Mesenchymal stem cell (in vitro differentiated cells and primary cell): Measurements from ENCODE around the gene SRSF4.

Source experiments
- DNase-seq: peaks from one replicate; pipeline ENCODE4 v3.0.0-alpha.2; 2013
- H2AFZ ChIP-seq: one replicate; pipeline ENCODE4 v1.6.1; 2013; ENCODE audit warnings: low read depth, mild to moderate bottlenecking, control low read depth, inconsistent platforms, low read length, moderate library complexity
- H2AK5ac ChIP-seq: 2 replicates; pipeline ENCODE4 v1.6.1; 2013; ENCODE audit warnings: low read length, moderate library complexity, mild to moderate bottlenecking, inconsistent platforms; ENCODE audit not compliant: severe bottlenecking
- H2BK120ac ChIP-seq: one replicate; pipeline ENCODE4 v1.6.1; 2013; ENCODE audit warnings: low read depth, mild to moderate bottlenecking, inconsistent platforms, low read length, moderate library complexity
- H2BK12ac ChIP-seq, 2 experiments: one replicate each; pipeline ENCODE4 v1.6.1; 2013; ENCODE audit warnings: inconsistent platforms in 2 of 2, low read length in 2 of 2, mild to moderate bottlenecking in 2 of 2, moderate library complexity in 2 of 2, control low read depth in 1 of 2
- H2BK15ac ChIP-seq: one replicate; pipeline ENCODE4 v1.6.1; 2013; ENCODE audit warnings: mild to moderate bottlenecking, low read depth, inconsistent platforms; ENCODE audit not compliant: poor library complexity, severe bottlenecking
- H2BK5ac ChIP-seq: 2 replicates; pipeline ENCODE4 v1.6.1; 2013; ENCODE audit warnings: low read depth, mild to moderate bottlenecking, low read length, control low read depth, inconsistent platforms; ENCODE audit not compliant: poor library complexity, severe bottlenecking
- H3K14ac ChIP-seq, 2 experiments: one replicate each; pipeline ENCODE4 v1.6.1; 2013; ENCODE audit warnings: inconsistent platforms in 2 of 2, low read length in 2 of 2, control low read depth in 1 of 2, mild to moderate bottlenecking in 1 of 2, moderate library complexity in 1 of 2
- H3K18ac ChIP-seq, 2 experiments: one replicate each; pipeline ENCODE4 v1.6.1; 2013; ENCODE audit warnings: inconsistent platforms in 2 of 2, low read length in 2 of 2, control low read depth in 1 of 2, low read depth in 1 of 2, mild to moderate bottlenecking in 1 of 2
- H3K23ac ChIP-seq, 2 experiments: one replicate each; pipeline ENCODE4 v1.6.1; 2013; ENCODE audit warnings: inconsistent platforms in 2 of 2, low read length in 2 of 2, mild to moderate bottlenecking in 2 of 2, moderate library complexity in 2 of 2, control low read depth in 1 of 2
- H3K27ac ChIP-seq: 2 replicates; pipeline ENCODE4 v1.5.1; 2013; ENCODE audit warnings: mild to moderate bottlenecking, moderate library complexity, low read length, control low read depth, inconsistent platforms; ENCODE audit not compliant: poor library complexity, severe bottlenecking
- H3K27me3 ChIP-seq, 2 experiments: 2 replicates each; pipeline versions ENCODE4 v1.6.1 to v1.7.0; 2013; ENCODE audit warnings: low read length in 2 of 2, mild to moderate bottlenecking in 2 of 2, moderate library complexity in 2 of 2, control low read depth in 1 of 2, inconsistent platforms in 1 of 2; ENCODE audit not compliant: control insufficient read depth in 1 of 2, insufficient read depth in 1 of 2
- H3K36me3 ChIP-seq, 2 experiments: 2 replicates each; pipeline versions ENCODE4 v1.6.1 to v1.7.0; 2013; ENCODE audit warnings: low read length in 2 of 2, control low read depth in 1 of 2, inconsistent platforms in 1 of 2, low read depth in 1 of 2, mild to moderate bottlenecking in 1 of 2; ENCODE audit not compliant: insufficient read depth in 2 of 2, control insufficient read depth in 1 of 2
- H3K4ac ChIP-seq, 2 experiments: one replicate each; pipeline ENCODE4 v1.6.1; 2013; ENCODE audit warnings: inconsistent platforms in 2 of 2, low read length in 2 of 2, mild to moderate bottlenecking in 2 of 2, moderate library complexity in 2 of 2, control low read depth in 1 of 2, low read depth in 1 of 2
- H3K4me1 ChIP-seq: 2 replicates; pipeline ENCODE4 v1.6.1; 2013; ENCODE audit warnings: low read depth, low read length, control low read depth; ENCODE audit not compliant: control insufficient read depth, insufficient read depth
- H3K4me2 ChIP-seq: 2 replicates; pipeline ENCODE4 v1.6.1; 2013; ENCODE audit warnings: low read length, mild to moderate bottlenecking, inconsistent platforms; ENCODE audit not compliant: poor library complexity, severe bottlenecking
- H3K4me3 ChIP-seq, 2 experiments: 2 replicates each; pipeline versions ENCODE4 v1.5.1 to v1.7.0; 2013; ENCODE audit warnings: low read length in 2 of 2, mild to moderate bottlenecking in 2 of 2, control low read depth in 1 of 2, low read depth in 1 of 2; ENCODE audit not compliant: insufficient read depth in 1 of 2
- H3K79me1 ChIP-seq: replicated peaks from 2 replicates; pipeline ENCODE4 v1.6.1; 2013; ENCODE audit warnings: mild to moderate bottlenecking, control low read depth, low read length, inconsistent platforms; ENCODE audit not compliant: poor library complexity, severe bottlenecking
- H3K9ac ChIP-seq: 2 replicates; pipeline ENCODE4 v1.7.0; 2013; ENCODE audit warnings: mild to moderate bottlenecking, low read length, moderate library complexity
- H3K9me3 ChIP-seq: 2 replicates; pipeline ENCODE4 v1.7.0; 2013; ENCODE audit warnings: mild to moderate bottlenecking, low read length; ENCODE audit not compliant: control insufficient read depth
- H4K8ac ChIP-seq: one replicate; pipeline ENCODE4 v1.6.1; 2013; ENCODE audit warnings: inconsistent platforms, mild to moderate bottlenecking, low read length, moderate library complexity
- H4K91ac ChIP-seq: one replicate; pipeline ENCODE4 v1.6.1; 2013; ENCODE audit warnings: mild to moderate bottlenecking, low read length, inconsistent platforms
- WGBS: methylation state at CpG from one replicate; pipeline ENCODE4 v1.1.7; 2013; ENCODE audit warnings: mixed read lengths; 5-methylcytosine and 5-hydroxymethylcytosine counted together

The SRSF4 gene

GRCh38 chr1:29209173-29209572, 27.5 kb upstream of the SRSF4 start:
- H4K91ac ChIP-seq, result no peak overlapping the region
- H4K8ac ChIP-seq, result no peak overlapping the region
- no peak overlapping the region for H2BK5ac ChIP-seq
- no peak overlapping the region for H3K4ac ChIP-seq
- no peak overlapping the region for H3K9ac ChIP-seq
- no peak overlapping the region for H3K23ac ChIP-seq
- H2AFZ ChIP-seq, result no peak overlapping the region
- no peak overlapping the region for H2BK12ac ChIP-seq
- no peak overlapping the region for H3K27ac ChIP-seq
- no peak overlapping the region for H2BK120ac ChIP-seq
- H3K27me3 ChIP-seq, result no peaks in the 10 kb centered on the region
- no peaks in the 10 kb centered on the region for H3K9me3 ChIP-seq
- H2AK5ac ChIP-seq, result no peak overlapping the region
- H3K4me3 ChIP-seq, result no peak overlapping the region
- H3K4me2 ChIP-seq, result no peak overlapping the region
- H3K36me3 ChIP-seq, result peaks cover 42 to 63% of the 10 kb centered on the region in 2 experiments
- H3K79me1 ChIP-seq, result no peaks in the 10 kb centered on the region
- peaks cover 8% of the 10 kb centered on the region for H3K4me1 ChIP-seq
- no peak overlapping the region for H3K18ac ChIP-seq
- no peak overlapping the region for H2BK15ac ChIP-seq
- peak; percentile 29 for DNase-seq
- H3K14ac ChIP-seq, result no peak overlapping the region
- WGBS, result 67% methylated on average over 5 of the region's 5 CpGs

- Histone ChIP-seq H3K79me1 (no peaks in the 10 kb centered on the region), H2AK5ac (peak overlapping the region; percentile 23), H3K9me3 (no peaks in the 10 kb centered on the region), H2BK15ac (no peak overlapping the region), H3K14ac (no peak overlapping the region), H4K8ac (no peak overlapping the region), H3K27me3 (no peaks in the 10 kb centered on the region), H2BK12ac (no peak overlapping the region), H3K18ac (no peak overlapping the region), H3K4me2 (no peak overlapping the region), H3K27ac (no peak overlapping the region), H2BK5ac (no peak overlapping the region), H3K4ac (no peak overlapping the region), H2BK120ac (no peak overlapping the region), H3K9ac (no peak overlapping the region), H3K23ac (no peak overlapping the region), H3K4me1 (peaks cover 8% of the 10 kb centered on the region), H3K36me3 (peaks cover 44 to 65% of the 10 kb centered on the region in 2 experiments), H2AFZ (no peak overlapping the region), H4K91ac (no peak overlapping the region), H3K4me3 (no peak overlapping the region)
- WGBS, result 95% methylated on average over 3 of the region's 4 CpGs
- DNase-seq, result no peak
These were observed 26.7 kb upstream of the SRSF4 start for GRCh38 chr1:29208442-29208841.

GRCh38 chr1:29202584-29203340, 21.1 kb upstream of the SRSF4 start:
- Histone ChIP-seq H3K9ac (peak overlapping the region; percentile 77), H4K91ac (peak overlapping the region; percentile 86), H2AFZ (no peak overlapping the region), H3K79me1 (peaks cover 4% of the 10 kb centered on the region), H3K14ac (no peak overlapping the region), H3K9me3 (no peaks in the 10 kb centered on the region), H3K4me2 (no peak overlapping the region), H3K36me3 (peaks cover 50 to 65% of the 10 kb centered on the region in 2 experiments), H3K18ac (peak overlapping the region; percentile 64 to 85), H3K4ac (peak overlapping the region; percentile 21 to 62), H3K4me3 (peak overlapping the region in 1 of 2 experiments; percentile 10), H2BK15ac (peak overlapping the region; percentile 76), H3K27me3 (no peaks in the 10 kb centered on the region), H4K8ac (peak overlapping the region; percentile 86), H2BK5ac (no peak overlapping the region), H3K27ac (peak overlapping the region; percentile 67), H3K23ac (no peak overlapping the region), H2BK120ac (no peak overlapping the region), H2BK12ac (peak overlapping the region; percentile 25 to 85), H2AK5ac (peak overlapping the region; percentile 89), H3K4me1 (peaks cover 5% of the 10 kb centered on the region)
- peak; percentile 97 for DNase-seq
- WGBS, result 24% methylated on average over 14 of the region's 14 CpGs

- peak overlapping the region; percentile 76 for H2BK120ac ChIP-seq
- H2BK15ac ChIP-seq, result peak overlapping the region; percentile 76
- peak overlapping the region; percentile 89 for H2AK5ac ChIP-seq
- no peak overlapping the region for H2AFZ ChIP-seq
- peak overlapping the region; percentile 48 to 85 for H3K18ac ChIP-seq
- peak overlapping the region in 1 of 2 experiments; percentile 10 for H3K4me3 ChIP-seq
- peak overlapping the region; percentile 86 for H4K8ac ChIP-seq
- peak; percentile 24 for DNase-seq
- H2BK12ac ChIP-seq, result peak overlapping the region; percentile 25 to 85
- peak overlapping the region; percentile 77 for H3K9ac ChIP-seq
- H3K23ac ChIP-seq, result no peak overlapping the region
- H4K91ac ChIP-seq, result peak overlapping the region; percentile 86
- peaks cover 50 to 73% of the 10 kb centered on the region in 2 experiments for H3K36me3 ChIP-seq
- peaks cover 4% of the 10 kb centered on the region for H3K79me1 ChIP-seq
- no peak overlapping the region for H3K14ac ChIP-seq
- H3K27me3 ChIP-seq, result no peaks in the 10 kb centered on the region
- H3K4me1 ChIP-seq, result peaks cover 6% of the 10 kb centered on the region
- peak overlapping the region; percentile 67 for H3K27ac ChIP-seq
- no peak overlapping the region for H3K4me2 ChIP-seq
- H2BK5ac ChIP-seq, result peak overlapping the region; percentile 50
- no peaks in the 10 kb centered on the region for H3K9me3 ChIP-seq
- peak overlapping the region; percentile 21 to 62 for H3K4ac ChIP-seq
- WGBS, result 96% methylated on average over 1 of the region's 1 CpG
These were observed 20.4 kb upstream of the SRSF4 start for GRCh38 chr1:29202053-29202452.
